PFSK-1 (cell line): ENCODE measurements around the gene FOXD1.

Experiments
- POLR2AphosphoS5 ChIP-seq: IDR thresholded peaks from 2 replicates; pipeline ENCODE4 v1.6.1; 2012; ENCODE audit warnings: low read depth, mild to moderate bottlenecking, control low read depth, low read length, moderate library complexity
- REST ChIP-seq, 2 experiments: IDR thresholded peaks; 2 replicates each; pipeline versions ENCODE4 v1.6.1 to v1.8.0; 2011 to 2012; ENCODE audit warnings: low read depth in 2 of 2, low read length in 2 of 2, control low read depth in 1 of 2, inconsistent platforms in 1 of 2, mild to moderate bottlenecking in 1 of 2, moderate library complexity in 1 of 2; ENCODE audit not compliant: insufficient read depth in 1 of 2
- SIN3A ChIP-seq: IDR thresholded peaks from 2 replicates; pipeline ENCODE4 v1.6.1; 2012; ENCODE audit warnings: mild to moderate bottlenecking, low read length, moderate library complexity, borderline replicate concordance; ENCODE audit not compliant: insufficient read depth
- TAF1 ChIP-seq: IDR thresholded peaks from 2 replicates; pipeline ENCODE4 v1.6.1; 2012; ENCODE audit warnings: low read length, control low read depth, borderline replicate concordance; ENCODE audit not compliant: insufficient read depth

GRCh38 chr5:73415617-73416016 is 33.0 kb downstream of the FOXD1 start:
- TF ChIP-seq SIN3A: no peak
- TF ChIP-seq TAF1: no peak
- TF ChIP-seq POLR2AphosphoS5: no peak
- no peak for TF ChIP-seq REST (IDR thresholded peaks at IDR 0.05; ENCODE audit: insufficient read depth in 1 of 2, low read depth in 2 of 2, low read length in 2 of 2)
